Ovary (tissue), 3 donors: ENCODE data around the gene NNT.

Experiments used
- POLR2A ChIP-seq: fragments of 450-650 bp; IDR thresholded peaks from one replicate; pipeline ENCODE4 v1.6.1; 2017; ENCODE audit warnings: antibody characterized with exemption, mild to moderate bottlenecking, moderate library complexity
- TF ChIP-seq, protein P1 (sequence below), 3 donors: fragments of 450-650 bp in 2 of 3; fragments of 200-600 bp in 1 of 3; IDR thresholded peaks; one replicate each; pipeline versions ENCODE4 v1.5.1 to v1.8.0; 2016 to 2022; ENCODE audit warnings: antibody characterized with exemption in 3 of 3, mild to moderate bottlenecking in 1 of 3
- donor health status: DM: no; HTN: no; CAD: no.

DNA sequence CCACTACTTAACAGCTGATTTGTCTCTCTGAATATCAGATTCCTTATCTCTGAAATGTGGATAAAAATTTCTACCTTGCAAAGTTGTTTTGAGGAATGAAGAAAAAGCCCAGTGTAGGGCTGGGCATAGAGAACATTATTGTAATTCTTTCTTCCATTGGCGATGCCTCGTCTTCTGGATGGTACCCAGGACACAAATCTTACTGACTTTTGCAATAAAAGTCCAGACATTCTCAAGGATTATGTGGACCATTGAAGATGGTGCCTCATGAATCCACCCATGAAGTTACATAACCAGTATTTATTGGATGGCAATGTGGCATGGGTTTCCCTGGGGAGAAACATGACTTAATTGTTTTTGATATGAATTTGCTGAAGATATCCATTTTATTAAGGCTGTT lies 33.1 kb downstream of the NNT start:
- TF ChIP-seq, protein P1, sequence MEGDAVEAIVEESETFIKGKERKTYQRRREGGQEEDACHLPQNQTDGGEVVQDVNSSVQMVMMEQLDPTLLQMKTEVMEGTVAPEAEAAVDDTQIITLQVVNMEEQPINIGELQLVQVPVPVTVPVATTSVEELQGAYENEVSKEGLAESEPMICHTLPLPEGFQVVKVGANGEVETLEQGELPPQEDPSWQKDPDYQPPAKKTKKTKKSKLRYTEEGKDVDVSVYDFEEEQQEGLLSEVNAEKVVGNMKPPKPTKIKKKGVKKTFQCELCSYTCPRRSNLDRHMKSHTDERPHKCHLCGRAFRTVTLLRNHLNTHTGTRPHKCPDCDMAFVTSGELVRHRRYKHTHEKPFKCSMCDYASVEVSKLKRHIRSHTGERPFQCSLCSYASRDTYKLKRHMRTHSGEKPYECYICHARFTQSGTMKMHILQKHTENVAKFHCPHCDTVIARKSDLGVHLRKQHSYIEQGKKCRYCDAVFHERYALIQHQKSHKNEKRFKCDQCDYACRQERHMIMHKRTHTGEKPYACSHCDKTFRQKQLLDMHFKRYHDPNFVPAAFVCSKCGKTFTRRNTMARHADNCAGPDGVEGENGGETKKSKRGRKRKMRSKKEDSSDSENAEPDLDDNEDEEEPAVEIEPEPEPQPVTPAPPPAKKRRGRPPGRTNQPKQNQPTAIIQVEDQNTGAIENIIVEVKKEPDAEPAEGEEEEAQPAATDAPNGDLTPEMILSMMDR (IDR thresholded peaks at IDR 0.05), result no peak
- no peak for TF ChIP-seq POLR2A
